Hepatocyte (in vitro differentiated cells): ENCODE data around the gene HOTAIR. TPM values are rescaled to one million over a fixed set of nuclear protein-coding genes. Genes with fewer than 3 reads are reported as not detected.

Source experiments
- DNase-seq: peaks from one replicate; pipeline ENCODE4 v3.0.0-alpha.2; 2016; ENCODE audit warnings: low spot score
- H2AFZ ChIP-seq: fragments of 200-600 bp; sonication (generic); 2 replicates; pipeline ENCODE4 v1.6.0; 2016; ENCODE audit warnings: antibody characterized with exemption, mild to moderate bottlenecking
- H3K27ac ChIP-seq: fragments of 200-600 bp; sonication (generic); 2 replicates; pipeline ENCODE4 v1.5.1; 2016; ENCODE audit warnings: mild to moderate bottlenecking
- H3K27me3 ChIP-seq: fragments of 200-600 bp; sonication (generic); 2 replicates; pipeline ENCODE4 v1.6.1; 2016
- H3K36me3 ChIP-seq: fragments of 200-600 bp; sonication (generic); replicated peaks from 2 replicates; pipeline ENCODE4 v1.5.1; 2016; ENCODE audit warnings: low read depth; ENCODE audit not compliant: insufficient read depth
- H3K4me1 ChIP-seq: fragments of 200-600 bp; sonication (generic); 2 replicates; pipeline ENCODE4 v1.5.1; 2016; ENCODE audit warnings: mild to moderate bottlenecking, moderate library complexity; ENCODE audit not compliant: insufficient read depth
- H3K4me2 ChIP-seq: fragments of 200-600 bp; sonication (generic); 2 replicates; pipeline ENCODE4 v1.6.0; 2016
- H3K4me3 ChIP-seq: fragments of 200-600 bp; sonication (generic); 2 replicates; pipeline ENCODE4 v1.5.1; 2016; ENCODE audit warnings: mild to moderate bottlenecking
- H3K79me2 ChIP-seq: fragments of 200-600 bp; sonication (generic); 2 replicates; pipeline ENCODE4 v1.6.0; 2017; ENCODE audit warnings: mild to moderate bottlenecking
- H3K9me2 ChIP-seq: fragments of 200-600 bp; sonication (generic); replicated peaks from 2 replicates; pipeline ENCODE4 v1.6.0; 2017; ENCODE audit warnings: mild to moderate bottlenecking; ENCODE audit not compliant: insufficient read depth
- H3K9me3 ChIP-seq: fragments of 200-600 bp; sonication (generic); 2 replicates; pipeline ENCODE4 v1.5.1; 2016; ENCODE audit warnings: low read depth, mild to moderate bottlenecking
- H4K20me1 ChIP-seq: fragments of 200-600 bp; sonication (generic); 2 replicates; pipeline ENCODE4 v1.6.0; 2016; ENCODE audit warnings: mild to moderate bottlenecking; ENCODE audit not compliant: insufficient read depth, poor library complexity, severe bottlenecking
- EZH2 ChIP-seq: fragments of 200-600 bp; sonication (generic); IDR thresholded peaks from 2 replicates; pipeline ENCODE4 v1.6.1; 2016; ENCODE audit warnings: antibody characterized with exemption, mild to moderate bottlenecking, borderline replicate concordance
- EZH2phosphoT487 ChIP-seq: fragments of 200-600 bp; sonication (generic); IDR thresholded peaks from one replicate; pipeline ENCODE4 v1.6.1; 2018; ENCODE audit warnings: antibody characterized with exemption, mild to moderate bottlenecking, low read depth, moderate library complexity; ENCODE audit not compliant: unreplicated experiment, severe bottlenecking
- WGBS: methylation state at CpG from one replicate; pipeline ENCODE4 v1.1.6; 2016; ENCODE audit warnings: low lambda C conversion rate; ENCODE audit errors: missing lambda C conversion rate; 5-methylcytosine and 5-hydroxymethylcytosine counted together
- polyA plus RNA-seq: library from polyadenylated mRNA; unstranded; fragments of >200 nt; fragmentation: Nextera tagmentation; extraction: Ambion mirVana; gene quantifications from 2 replicates; pipeline ENCODE4 v1.2.1, GENCODE V29; 2016
- total RNA-seq: library from RNA; depleted of rRNA; stranded (reverse); fragments of >200 nt; gene quantifications from 2 replicates; pipeline ENCODE4 v1.2.3, GENCODE V29; 2014
- TF ChIP-seq, protein P1 (sequence below): fragments of 200-600 bp; sonication (generic); IDR thresholded peaks from 2 replicates; pipeline ENCODE4 v1.5.1; 2016; ENCODE audit warnings: antibody characterized with exemption, mild to moderate bottlenecking; ENCODE audit not compliant: poor library complexity

Gene HOTAIR
- total and polyA plus RNA-seq, 2 experiments from 2014 or later = 0.82 to 0.90 TPM

DNA sequence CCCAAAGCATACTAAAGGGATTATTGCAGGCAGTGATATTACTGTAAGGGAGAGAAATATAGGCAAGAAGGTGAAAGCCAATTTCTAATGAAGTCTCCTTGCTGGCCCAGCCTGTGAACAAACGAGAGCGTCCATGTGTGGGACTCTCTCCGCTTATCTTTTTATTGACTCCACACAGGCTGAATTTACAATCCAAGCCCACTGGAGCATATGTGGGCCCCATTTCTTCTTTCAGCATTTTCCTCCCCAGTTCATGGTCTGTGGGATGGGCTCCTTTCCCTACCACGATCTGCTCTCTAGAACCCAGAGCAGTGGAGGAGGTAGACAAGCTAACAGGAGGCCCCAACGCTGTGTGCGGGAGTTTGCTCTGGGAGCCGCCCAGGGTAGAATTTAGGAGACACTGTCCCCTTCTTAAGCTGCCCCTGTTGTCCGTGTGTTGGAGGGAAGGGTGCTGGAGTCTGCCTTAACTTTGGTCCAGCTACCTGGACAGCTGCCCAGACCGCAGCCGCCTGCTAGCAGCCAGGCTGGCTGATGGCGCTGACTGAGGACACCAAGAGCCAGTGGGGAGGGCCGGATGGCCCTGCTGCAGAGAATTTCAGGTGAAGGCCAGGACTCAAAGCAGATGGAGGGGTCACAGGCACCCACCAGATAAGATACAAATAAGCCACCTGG lies 5.0 kb downstream of the HOTAIR start:
- H3K27me3 ChIP-seq = peaks cover 100% of the 10 kb centered on the region
- DNase-seq = no peak
- no peaks in the 10 kb centered on the region for H3K79me2 ChIP-seq
- no peaks in the 10 kb centered on the region for H3K9me3 ChIP-seq
- TF ChIP-seq EZH2 = peak; percentile 15
- no peak for TF ChIP-seq EZH2phosphoT487
- TF ChIP-seq, protein P1, sequence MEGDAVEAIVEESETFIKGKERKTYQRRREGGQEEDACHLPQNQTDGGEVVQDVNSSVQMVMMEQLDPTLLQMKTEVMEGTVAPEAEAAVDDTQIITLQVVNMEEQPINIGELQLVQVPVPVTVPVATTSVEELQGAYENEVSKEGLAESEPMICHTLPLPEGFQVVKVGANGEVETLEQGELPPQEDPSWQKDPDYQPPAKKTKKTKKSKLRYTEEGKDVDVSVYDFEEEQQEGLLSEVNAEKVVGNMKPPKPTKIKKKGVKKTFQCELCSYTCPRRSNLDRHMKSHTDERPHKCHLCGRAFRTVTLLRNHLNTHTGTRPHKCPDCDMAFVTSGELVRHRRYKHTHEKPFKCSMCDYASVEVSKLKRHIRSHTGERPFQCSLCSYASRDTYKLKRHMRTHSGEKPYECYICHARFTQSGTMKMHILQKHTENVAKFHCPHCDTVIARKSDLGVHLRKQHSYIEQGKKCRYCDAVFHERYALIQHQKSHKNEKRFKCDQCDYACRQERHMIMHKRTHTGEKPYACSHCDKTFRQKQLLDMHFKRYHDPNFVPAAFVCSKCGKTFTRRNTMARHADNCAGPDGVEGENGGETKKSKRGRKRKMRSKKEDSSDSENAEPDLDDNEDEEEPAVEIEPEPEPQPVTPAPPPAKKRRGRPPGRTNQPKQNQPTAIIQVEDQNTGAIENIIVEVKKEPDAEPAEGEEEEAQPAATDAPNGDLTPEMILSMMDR = no peak
- H3K36me3 ChIP-seq = no peaks in the 10 kb centered on the region
- peaks cover 12% of the 10 kb centered on the region for H3K4me1 ChIP-seq
- H4K20me1 ChIP-seq = no peaks in the 10 kb centered on the region
- H3K9me2 ChIP-seq = no peaks in the 10 kb centered on the region
- H3K4me2 ChIP-seq = no peak overlapping the region
- no peak overlapping the region for H3K4me3 ChIP-seq
- H3K27ac ChIP-seq = no peak overlapping the region
- H2AFZ ChIP-seq = no peak overlapping the region
- 47% methylated on average over 12 of the region's 12 CpGs for WGBS

DNA sequence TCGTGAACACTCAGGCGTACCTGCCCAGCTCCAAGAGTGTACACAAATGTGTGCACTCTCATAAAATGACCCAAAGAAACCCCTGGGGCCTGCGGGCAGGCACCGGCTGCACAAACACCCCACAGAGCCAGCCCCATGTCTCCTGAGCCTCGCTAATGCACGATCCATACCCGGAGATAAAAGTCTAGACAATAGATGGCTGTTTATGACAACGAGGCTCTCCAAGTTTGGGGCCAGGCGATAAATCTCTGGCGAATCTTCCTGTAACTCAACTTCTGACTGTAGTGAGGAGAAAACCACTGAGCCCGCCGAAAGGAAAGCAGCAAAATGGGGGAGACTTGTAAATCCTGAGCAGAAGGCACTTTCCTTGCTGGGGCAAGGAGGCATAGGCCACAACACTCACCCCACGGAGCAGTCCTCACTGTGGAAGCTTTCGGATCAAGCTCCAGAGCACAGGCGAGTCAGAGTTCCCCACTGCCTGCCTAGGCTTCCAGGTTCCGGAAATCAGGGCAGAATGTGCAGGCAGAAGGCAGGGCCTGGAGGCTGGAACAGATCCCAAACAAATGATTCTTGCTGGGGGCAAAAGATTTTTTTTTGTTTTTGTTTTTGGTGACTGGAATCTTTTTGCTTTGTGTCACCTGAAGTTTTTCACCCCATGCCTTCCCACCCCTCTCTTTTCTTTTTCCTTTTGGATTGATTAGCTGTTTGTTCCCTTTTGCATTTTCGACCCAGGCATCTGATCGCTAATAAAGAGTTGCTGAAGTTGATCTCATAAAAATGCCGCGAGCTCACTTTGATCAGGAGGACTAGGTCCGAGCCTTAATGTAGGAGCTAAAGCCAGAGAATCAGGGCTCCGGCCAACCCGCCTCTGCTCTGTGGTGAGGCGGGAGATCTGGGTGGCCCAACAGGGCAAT lies 6.3 kb downstream of the HOTAIR start:
- TF ChIP-seq EZH2phosphoT487 (no peak), EZH2 (no peak)
- TF ChIP-seq, protein P1 = no peak
- Histone ChIP-seq H3K27me3 (peaks cover 100% of the 10 kb centered on the region), H3K36me3 (no peaks in the 10 kb centered on the region), H4K20me1 (no peaks in the 10 kb centered on the region), H3K4me3 (no peak overlapping the region), H2AFZ (no peak overlapping the region), H3K9me3 (no peaks in the 10 kb centered on the region), H3K4me1 (no peaks in the 10 kb centered on the region), H3K79me2 (no peaks in the 10 kb centered on the region), H3K9me2 (no peaks in the 10 kb centered on the region), H3K27ac (peak overlapping the region; percentile 63), H3K4me2 (peak overlapping the region; percentile 69)
- WGBS = 27% methylated on average over 24 of the region's 24 CpGs
- no peak for DNase-seq

DNA sequence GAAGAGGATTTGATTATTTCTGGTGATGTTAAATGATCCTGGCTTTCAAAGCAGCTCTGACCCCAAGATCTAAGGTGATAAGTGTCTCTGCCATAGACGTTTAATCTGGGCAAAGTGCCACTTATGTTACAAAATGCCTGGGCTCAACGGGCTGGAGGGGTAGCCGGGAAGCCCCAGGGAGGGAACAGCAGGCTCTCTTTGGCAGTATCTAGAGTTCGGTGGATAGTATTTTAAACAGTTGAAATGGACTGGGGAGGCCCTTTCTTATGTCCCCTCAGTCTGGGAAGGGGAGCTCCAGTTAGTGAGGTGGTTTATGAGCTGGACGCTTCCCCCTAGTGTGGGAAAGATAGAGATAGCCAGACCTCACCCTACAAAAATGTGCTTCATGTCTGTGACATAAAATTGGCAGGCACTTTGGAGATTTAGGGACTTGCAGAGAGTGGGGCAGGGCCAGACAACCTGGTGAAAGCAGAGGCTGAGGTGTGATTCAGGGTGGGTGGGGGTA lies 7.3 kb downstream of the HOTAIR start:
- no peaks in the 10 kb centered on the region for H3K79me2 ChIP-seq
- no peaks in the 10 kb centered on the region for H4K20me1 ChIP-seq
- no peaks in the 10 kb centered on the region for H3K9me3 ChIP-seq
- 29% methylated on average over 5 of the region's 5 CpGs for WGBS
- no peak overlapping the region for H3K4me3 ChIP-seq
- DNase-seq = no peak
- no peaks in the 10 kb centered on the region for H3K4me1 ChIP-seq
- H3K36me3 ChIP-seq = no peaks in the 10 kb centered on the region
- TF ChIP-seq, protein P1 = no peak
- H3K27ac ChIP-seq = peak overlapping the region; percentile 63
- H3K9me2 ChIP-seq = no peaks in the 10 kb centered on the region
- H3K27me3 ChIP-seq = peaks cover 100% of the 10 kb centered on the region
- no peak overlapping the region for H2AFZ ChIP-seq
- peak overlapping the region; percentile 69 for H3K4me2 ChIP-seq
